Muscle layer of duodenum (tissue), 2 donors: ENCODE results near the gene ALKBH8.
"Not testable (repeated sequence)": the region's sequence is repeated elsewhere in the genome, so short reads cannot be mapped to it uniquely, and the experiment has no call there.

ENCODE experiments used
- H3K27ac ChIP-seq: one replicate; pipeline ENCODE4 v1.7.0; 2013; ENCODE audit warnings: mild to moderate bottlenecking, low read length
- H3K27me3 ChIP-seq: one replicate; pipeline ENCODE4 v1.7.0; 2013; ENCODE audit warnings: low read depth, mild to moderate bottlenecking, control low read depth, low read length
- H3K36me3 ChIP-seq, 2 donors: one replicate each; pipeline ENCODE4 v1.7.0; 2013; ENCODE audit warnings: low read length in 2 of 2, control low read depth in 1 of 2, mild to moderate bottlenecking in 1 of 2; ENCODE audit not compliant: insufficient read depth in 2 of 2, control insufficient read depth in 1 of 2
- H3K4me1 ChIP-seq, 2 donors: one replicate each; pipeline ENCODE4 v1.7.0; 2013; ENCODE audit warnings: low read length in 2 of 2, mild to moderate bottlenecking in 2 of 2, control low read depth in 1 of 2, moderate library complexity in 1 of 2; ENCODE audit not compliant: insufficient read depth in 2 of 2, control insufficient read depth in 1 of 2
- H3K4me3 ChIP-seq, 2 donors: one replicate each; pipeline ENCODE4 v1.7.0; 2013; ENCODE audit warnings: low read length in 2 of 2, low read depth in 1 of 2, mild to moderate bottlenecking in 1 of 2
- H3K9me3 ChIP-seq, 2 donors: one replicate each; pipeline ENCODE4 v1.7.0; 2013; ENCODE audit warnings: low read length in 2 of 2, control low read depth in 1 of 2, mild to moderate bottlenecking in 1 of 2; ENCODE audit not compliant: control insufficient read depth in 1 of 2
- donor health status: healthy.

ALKBH8 gene

DNA sequence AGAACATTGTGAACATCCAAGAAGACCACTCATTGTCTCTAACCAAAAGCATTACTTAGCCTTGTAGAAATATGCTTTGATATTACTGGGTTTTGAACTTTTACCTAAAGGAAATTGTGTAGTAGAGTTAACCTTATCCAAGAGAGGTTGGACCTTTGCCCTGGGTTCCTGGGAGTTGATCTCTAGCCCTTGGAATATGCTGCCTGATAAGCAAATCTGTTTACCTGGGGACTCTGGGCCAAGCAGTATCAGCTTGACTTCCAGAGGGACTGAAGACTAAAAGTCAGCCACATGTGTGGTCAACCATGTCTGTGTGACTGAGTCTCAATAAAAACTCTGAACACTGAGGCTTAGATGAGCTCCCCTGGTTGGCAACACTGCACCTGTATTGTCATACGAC, 63.8 kb downstream of the ALKBH8 start:
- Histone ChIP-seq H3K36me3 (peaks cover 15 to 20% of the 10 kb centered on the region in 2 donors), H3K27me3 (no peaks in the 10 kb centered on the region), H3K4me1 (peaks cover 0 to 6% of the 10 kb centered on the region in 2 donors), H3K4me3 (no peak overlapping the region), H3K27ac (no peak overlapping the region), H3K9me3 (no peaks in the 10 kb centered on the region)

DNA sequence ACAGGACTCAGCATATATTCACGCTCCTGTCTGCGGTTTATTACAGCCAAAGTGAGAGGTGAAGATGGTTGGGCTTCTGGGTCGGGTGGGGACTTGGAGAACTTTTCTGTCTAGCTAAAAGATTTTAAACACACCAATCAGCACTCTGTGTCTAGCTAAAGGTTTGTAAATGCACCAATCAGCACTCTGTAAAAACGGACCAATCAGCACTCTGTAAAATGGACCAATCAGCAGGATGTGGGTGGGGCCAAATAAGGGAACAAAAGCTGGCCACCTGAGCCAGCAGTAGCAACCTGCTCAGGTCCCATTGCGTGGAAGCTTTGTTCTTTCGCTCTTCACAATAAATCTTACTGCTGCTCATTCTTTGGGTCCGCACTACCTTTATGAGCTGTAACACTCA, 68.2 kb downstream of the ALKBH8 start:
- H3K36me3 ChIP-seq, H3K9me3 ChIP-seq: not testable (repeated sequence)

DNA sequence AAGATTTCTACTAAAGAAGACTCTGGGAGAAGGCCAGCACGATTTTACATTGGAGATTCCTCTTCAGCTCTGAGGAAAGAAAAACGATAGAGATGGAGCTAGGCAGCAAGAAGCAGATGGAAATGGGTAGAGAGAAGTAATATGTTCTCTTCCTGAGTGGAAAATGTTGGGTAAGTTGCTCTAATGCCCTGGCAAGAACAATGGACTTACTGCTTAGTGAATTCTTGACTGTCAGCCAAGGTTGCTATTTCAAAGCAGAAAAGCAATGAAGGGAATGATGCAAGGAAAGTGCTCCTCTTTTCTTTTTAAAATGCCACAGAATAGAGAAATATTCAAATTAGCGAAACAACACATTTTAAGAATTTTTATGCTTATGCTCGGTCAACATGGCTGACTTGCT, 69.5 kb downstream of the ALKBH8 start:
- no peaks in the 10 kb centered on the region for H3K9me3 ChIP-seq
- no peak overlapping the region for H3K4me3 ChIP-seq
- H3K27me3 ChIP-seq = no peaks in the 10 kb centered on the region
- H3K27ac ChIP-seq = no peak overlapping the region
- no peaks in the 10 kb centered on the region for H3K36me3 ChIP-seq
- no peaks in the 10 kb centered on the region for H3K4me1 ChIP-seq

More for the DNA sequence above, 68.2 kb downstream of the ALKBH8 start:
- not testable (repeated sequence) for H3K4me1 ChIP-seq, H3K27me3 ChIP-seq, H3K4me3 ChIP-seq, H3K27ac ChIP-seq

DNA sequence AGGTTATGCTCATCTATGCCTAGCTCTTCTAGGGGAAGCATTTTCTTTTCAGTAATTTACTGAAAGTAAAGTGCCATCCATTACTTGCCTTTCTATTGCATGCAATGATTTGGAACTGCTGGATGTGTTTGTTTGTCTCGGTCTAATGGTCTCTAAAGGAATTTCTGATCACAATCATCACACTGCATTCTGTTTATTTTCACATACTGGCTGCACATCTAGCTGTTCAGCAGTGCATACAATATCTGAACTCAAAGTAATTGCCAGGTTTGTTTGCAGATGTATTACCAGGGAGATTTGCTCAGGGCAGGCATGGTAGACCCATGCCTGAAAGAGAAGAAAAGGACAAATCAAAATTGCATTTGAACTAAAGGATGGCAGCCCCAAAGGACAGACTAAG, 71.5 kb downstream of the ALKBH8 start:
- no peaks in the 10 kb centered on the region for H3K36me3 ChIP-seq

DNA sequence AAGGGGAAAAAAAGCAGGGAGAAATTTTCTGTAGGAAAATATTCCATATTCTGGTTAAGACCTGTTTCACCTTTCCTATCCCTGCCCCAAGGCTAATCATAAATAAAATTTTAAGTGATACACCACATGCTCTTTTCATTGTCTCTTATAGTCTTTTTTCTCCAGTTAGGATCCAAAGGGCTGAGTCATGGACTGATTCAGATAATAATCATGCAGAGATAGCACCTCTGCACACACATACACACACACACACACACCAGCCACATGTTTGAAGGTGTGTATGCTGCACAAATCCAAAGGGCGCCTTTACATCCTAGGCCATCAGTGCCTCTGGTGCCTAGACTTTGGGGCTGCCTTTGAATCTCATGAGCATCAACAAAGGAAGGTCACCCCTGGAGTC, 72.4 kb downstream of the ALKBH8 start:
- H3K36me3 ChIP-seq = no peaks in the 10 kb centered on the region

More for the DNA sequence above, 71.5 kb downstream of the ALKBH8 start:
- no peak overlapping the region for H3K27ac ChIP-seq
- no peaks in the 10 kb centered on the region for H3K4me1 ChIP-seq
- no peak overlapping the region for H3K4me3 ChIP-seq
- no peaks in the 10 kb centered on the region for H3K27me3 ChIP-seq
- H3K9me3 ChIP-seq = no peaks in the 10 kb centered on the region

DNA sequence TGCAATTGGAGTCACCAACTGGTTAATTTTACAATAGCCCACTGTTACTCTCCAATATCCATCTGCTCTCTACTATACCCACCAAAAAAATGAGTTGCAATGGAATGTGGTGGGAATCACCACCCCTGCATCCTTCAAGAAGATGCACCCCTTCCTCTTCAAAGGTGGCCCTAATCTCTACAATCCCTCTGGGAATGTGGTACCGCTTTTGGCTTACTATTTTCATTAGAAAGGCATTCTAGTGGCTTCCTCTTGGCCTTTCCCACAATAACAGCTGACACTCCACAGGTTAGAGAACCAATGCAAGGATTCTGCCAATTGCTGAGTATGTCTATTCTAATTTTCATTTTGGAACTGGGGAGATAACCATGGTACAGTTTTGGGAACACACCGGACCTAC, 74.7 kb downstream of the ALKBH8 start:
- Histone ChIP-seq H3K27me3 (no peaks in the 10 kb centered on the region), H3K27ac (no peak overlapping the region), H3K4me3 (no peak overlapping the region), H3K4me1 (no peaks in the 10 kb centered on the region), H3K9me3 (no peaks in the 10 kb centered on the region), H3K36me3 (no peaks in the 10 kb centered on the region)

More for the DNA sequence above, 72.4 kb downstream of the ALKBH8 start:
- H3K27me3 ChIP-seq = no peaks in the 10 kb centered on the region
- H3K4me1 ChIP-seq = no peaks in the 10 kb centered on the region
- H3K4me3 ChIP-seq = no peak overlapping the region
- no peak overlapping the region for H3K27ac ChIP-seq
- H3K9me3 ChIP-seq = no peaks in the 10 kb centered on the region

DNA sequence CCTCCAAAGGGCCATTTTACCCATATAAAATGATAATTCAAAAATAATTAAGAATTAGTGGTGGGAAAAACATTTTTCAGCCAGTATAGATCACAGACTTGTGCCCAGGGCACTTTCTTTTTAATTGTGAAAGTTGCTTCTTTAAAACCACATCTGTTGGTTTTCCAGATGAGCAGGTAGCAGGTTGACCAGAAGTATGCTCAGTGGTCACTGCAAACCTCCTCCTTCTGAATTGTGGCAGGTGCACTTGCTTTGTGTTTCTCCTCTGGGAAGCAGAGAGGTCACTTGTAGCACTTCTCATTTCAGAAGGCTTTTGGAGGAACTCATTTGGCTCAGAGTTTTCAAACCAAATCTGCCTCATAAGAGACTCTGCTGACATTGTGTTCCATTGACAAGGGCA, 83.3 kb downstream of the ALKBH8 start:
- Histone ChIP-seq H3K36me3 (no peaks in the 10 kb centered on the region), H3K27me3 (no peaks in the 10 kb centered on the region), H3K4me3 (no peak overlapping the region), H3K4me1 (no peaks in the 10 kb centered on the region), H3K27ac (no peak overlapping the region), H3K9me3 (no peaks in the 10 kb centered on the region)

DNA sequence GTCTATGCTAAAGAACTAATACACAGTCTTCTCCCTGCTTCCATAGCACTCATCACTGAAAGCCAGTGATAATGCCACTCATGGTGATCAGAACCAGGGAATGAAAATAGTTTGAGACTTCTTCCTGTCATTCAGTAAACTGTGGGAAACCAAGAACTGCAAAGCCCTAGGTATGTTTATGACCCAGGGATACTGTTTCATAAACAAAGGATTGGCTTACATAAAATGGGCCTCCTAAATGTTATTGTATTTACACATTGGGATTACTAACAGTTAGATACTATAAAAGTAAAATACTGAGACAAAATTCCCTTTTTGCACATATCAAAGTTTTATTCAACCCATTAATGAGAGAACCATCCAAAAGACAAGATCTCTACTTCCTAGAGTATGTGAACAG, 86.6 kb downstream of the ALKBH8 start:
- Histone ChIP-seq H3K9me3 (no peaks in the 10 kb centered on the region), H3K27ac (no peak overlapping the region), H3K36me3 (no peaks in the 10 kb centered on the region), H3K4me3 (no peak overlapping the region), H3K4me1 (no peaks in the 10 kb centered on the region), H3K27me3 (no peaks in the 10 kb centered on the region)

DNA sequence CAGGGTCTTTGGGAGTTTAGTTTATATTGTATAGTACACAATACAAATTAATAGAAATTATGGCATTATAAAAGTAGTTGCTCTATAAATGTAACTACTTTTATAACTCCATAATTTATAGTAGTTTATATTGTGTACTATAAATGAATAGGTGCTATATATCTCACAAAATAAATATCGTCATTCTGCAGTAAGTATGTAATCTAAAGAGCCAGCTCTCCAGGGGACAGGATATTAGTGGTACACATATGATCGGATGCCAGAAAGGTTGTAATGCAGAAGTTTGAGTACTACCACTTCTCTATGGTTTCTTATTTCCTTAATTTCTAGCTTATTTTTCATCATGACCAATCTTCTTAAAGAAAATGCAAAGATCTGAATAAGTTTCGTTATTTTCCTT, 87.7 kb downstream of the ALKBH8 start:
- Histone ChIP-seq H3K27me3 (no peaks in the 10 kb centered on the region), H3K27ac (no peak overlapping the region), H3K36me3 (no peaks in the 10 kb centered on the region), H3K9me3 (no peaks in the 10 kb centered on the region), H3K4me1 (no peaks in the 10 kb centered on the region), H3K4me3 (no peak overlapping the region)

DNA sequence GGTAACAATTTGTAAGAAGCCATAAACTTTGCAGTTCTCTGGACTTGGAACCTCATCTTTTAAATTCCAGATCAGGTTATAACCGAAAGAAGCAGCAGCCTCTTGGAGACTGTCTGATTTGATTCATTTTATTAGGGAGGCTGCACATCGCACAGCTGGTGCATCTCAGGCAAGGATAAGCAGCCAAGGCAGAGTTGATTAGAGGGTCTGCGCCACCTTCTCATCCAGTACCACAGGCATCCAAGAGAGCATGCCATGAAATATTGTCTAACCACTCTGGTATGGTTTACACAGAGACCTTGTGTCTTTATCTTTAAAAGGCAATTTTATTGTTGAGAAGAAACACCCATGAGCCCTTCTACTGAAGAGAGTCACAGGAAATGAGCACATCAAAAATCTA, 91.7 kb downstream of the ALKBH8 start:
- Histone ChIP-seq H3K4me1 (no peaks in the 10 kb centered on the region), H3K27ac (no peak overlapping the region), H3K9me3 (no peaks in the 10 kb centered on the region), H3K4me3 (no peak overlapping the region), H3K36me3 (no peaks in the 10 kb centered on the region), H3K27me3 (no peaks in the 10 kb centered on the region)

DNA sequence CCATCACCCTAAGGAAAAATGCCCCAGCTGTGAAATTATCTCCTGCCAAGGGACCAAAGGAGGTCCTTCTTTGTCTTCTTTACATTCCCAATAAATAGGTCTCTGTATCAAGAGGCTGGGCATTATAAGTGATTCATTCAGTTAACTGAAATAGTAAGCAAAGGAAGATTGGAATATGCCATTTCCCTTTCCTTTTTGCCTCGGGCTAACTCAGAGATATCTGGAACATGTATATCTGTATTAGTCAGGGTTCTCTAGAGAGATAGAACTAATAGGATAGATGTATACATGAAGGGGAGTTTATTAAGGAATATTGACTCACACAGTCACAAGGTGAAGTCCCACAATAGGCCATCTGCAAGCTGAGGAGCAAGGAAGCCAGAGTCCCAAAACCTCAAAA, 92.6 kb downstream of the ALKBH8 start:
- no peaks in the 10 kb centered on the region for H3K27me3 ChIP-seq
- H3K9me3 ChIP-seq = no peaks in the 10 kb centered on the region
- no peaks in the 10 kb centered on the region for H3K4me1 ChIP-seq
- no peak overlapping the region for H3K27ac ChIP-seq
- H3K36me3 ChIP-seq = no peaks in the 10 kb centered on the region
- H3K4me3 ChIP-seq = no peak overlapping the region

DNA sequence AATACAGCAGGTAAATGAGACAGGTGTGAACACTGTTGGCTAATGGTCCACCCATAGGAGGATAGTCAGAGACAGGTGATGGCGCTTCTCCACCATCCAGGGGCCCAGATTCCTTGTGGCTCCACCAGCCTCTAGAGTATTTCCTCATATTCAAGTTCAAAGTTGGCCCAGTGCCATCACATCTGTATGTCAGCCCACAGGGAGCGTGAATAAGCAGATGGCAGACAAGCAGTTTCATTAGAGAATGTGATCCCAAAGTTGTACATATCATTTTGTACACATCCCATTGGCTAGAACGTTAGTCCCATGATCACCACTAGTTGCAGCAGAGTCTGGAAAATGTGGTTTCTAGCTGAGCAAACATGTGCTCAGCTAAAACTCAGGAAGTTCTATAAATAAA, 96.9 kb downstream of the ALKBH8 start:
- no peak overlapping the region for H3K27ac ChIP-seq
- no peaks in the 10 kb centered on the region for H3K36me3 ChIP-seq
- no peaks in the 10 kb centered on the region for H3K27me3 ChIP-seq
- H3K4me3 ChIP-seq = no peak overlapping the region
- H3K9me3 ChIP-seq = no peaks in the 10 kb centered on the region
- no peaks in the 10 kb centered on the region for H3K4me1 ChIP-seq
